Suprapubic skin (tissue), 4 donors: ENCODE data around the gene CKM. TPM values are rescaled to one million over a fixed set of nuclear protein-coding genes. Genes with fewer than 3 reads are reported as not detected.

Experiments used
- DNase-seq, 2 donors: peaks; one replicate each; pipeline ENCODE4 v3.0.0-alpha.2; 2019; ENCODE audit warnings: low spot score in 2 of 2
- H3K27ac ChIP-seq: fragments of 200-600 bp; sonication (generic); one replicate; pipeline ENCODE4 v1.5.1; 2019
- H3K27me3 ChIP-seq: fragments of 200-600 bp; sonication (generic); one replicate; pipeline ENCODE4 v1.5.1; 2019
- H3K36me3 ChIP-seq: fragments of 200-600 bp; sonication (generic); one replicate; pipeline ENCODE4 v1.5.1; 2019
- H3K4me1 ChIP-seq: fragments of 200-600 bp; sonication (generic); one replicate; pipeline ENCODE4 v1.5.1; 2019
- H3K4me3 ChIP-seq: fragments of 200-600 bp; sonication (generic); one replicate; pipeline ENCODE4 v1.5.1; 2019; ENCODE audit warnings: mild to moderate bottlenecking
- H3K9me3 ChIP-seq: fragments of 200-600 bp; sonication (generic); one replicate; pipeline ENCODE4 v1.5.1; 2019
- CTCF ChIP-seq, 2 donors: fragments of 200-600 bp in 1 of 2; fragments of 450-650 bp in 1 of 2; sonication (generic) in 1 of 2; IDR thresholded peaks; one replicate each; pipeline ENCODE4 v1.5.1; 2016 to 2019; ENCODE audit warnings: antibody characterized with exemption in 2 of 2, mild to moderate bottlenecking in 1 of 2, moderate library complexity in 1 of 2
- EP300 ChIP-seq: sonication (generic); formaldehyde crosslinking; IDR thresholded peaks from one replicate; pipeline ENCODE4 v1.6.1; 2017; ENCODE audit warnings: antibody characterized with exemption
- POLR2A ChIP-seq, 2 donors: fragments of 450-650 bp; IDR thresholded peaks; one replicate each; pipeline ENCODE4 v1.6.1; 2017; ENCODE audit warnings: antibody characterized with exemption in 2 of 2, mild to moderate bottlenecking in 2 of 2, moderate library complexity in 2 of 2
- POLR2AphosphoS5 ChIP-seq, 3 donors: sonication (generic); formaldehyde crosslinking; IDR thresholded peaks; one replicate each; pipeline ENCODE4 v1.6.1; 2017; ENCODE audit warnings: antibody characterized with exemption in 3 of 3
- WGBS: methylation state at CpG from one replicate; pipeline ENCODE4 v1.1.5; 2018; 5-methylcytosine and 5-hydroxymethylcytosine counted together
- total RNA-seq, 4 donors: library from RNA; depleted of rRNA; stranded (reverse); fragments of >200 nt; gene quantifications; one replicate each; pipeline ENCODE4 v1.1.0, GENCODE V29; 2016

The CKM gene
- total RNA-seq, 4 donors from 2014 or later = not detected

- no peaks in the 10 kb centered on the region for H3K27me3 ChIP-seq
- no peak for DNase-seq
- no peak overlapping the region for H3K27ac ChIP-seq
- no peak for TF ChIP-seq CTCF (IDR thresholded peaks at IDR 0.05)
- no peak for TF ChIP-seq POLR2AphosphoS5 (IDR thresholded peaks at IDR 0.05)
- TF ChIP-seq POLR2A (IDR thresholded peaks at IDR 0.05) = no peak
- TF ChIP-seq EP300 = no peak
- WGBS = 96% methylated on average over 8 of the region's 20 CpGs
- no peaks in the 10 kb centered on the region for H3K9me3 ChIP-seq
- H3K4me1 ChIP-seq = no peaks in the 10 kb centered on the region
- H3K36me3 ChIP-seq = peaks cover 70% of the 10 kb centered on the region
- H3K4me3 ChIP-seq = no peak overlapping the region
Observed at GRCh38 chr19:45352914-45353796, 30.5 kb upstream of the CKM start.

DNA sequence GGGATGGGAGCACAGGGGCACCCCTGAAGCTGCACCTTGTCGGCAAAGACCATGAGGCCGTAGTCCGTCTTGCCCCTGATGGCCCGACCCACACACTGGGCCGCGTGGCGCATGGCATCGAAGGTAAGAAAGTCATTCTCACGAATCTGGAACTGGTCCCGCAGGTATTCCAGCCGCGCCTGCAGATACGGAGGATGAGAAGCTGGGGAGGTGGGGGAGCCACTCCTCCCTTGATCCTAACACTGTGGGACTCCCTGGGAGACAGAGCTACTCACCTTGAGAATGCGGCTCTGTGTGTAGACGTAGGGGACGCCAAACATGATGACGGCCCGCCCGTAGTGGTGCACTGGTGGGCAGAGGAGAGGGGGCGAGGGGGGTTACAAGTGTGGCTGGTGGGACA is 29.8 kb upstream of the CKM start:
- TF ChIP-seq POLR2AphosphoS5 (IDR thresholded peaks at IDR 0.05) (no peak), CTCF (IDR thresholded peaks at IDR 0.05) (no peak), POLR2A (IDR thresholded peaks at IDR 0.05) (no peak), EP300 (no peak)
- no peak for DNase-seq
- Histone ChIP-seq H3K4me1 (no peaks in the 10 kb centered on the region), H3K27me3 (peaks cover 4% of the 10 kb centered on the region), H3K36me3 (peaks cover 77% of the 10 kb centered on the region), H3K9me3 (no peaks in the 10 kb centered on the region), H3K4me3 (no peak overlapping the region), H3K27ac (no peak overlapping the region)
- WGBS = 86% methylated on average over 16 of the region's 20 CpGs

DNA sequence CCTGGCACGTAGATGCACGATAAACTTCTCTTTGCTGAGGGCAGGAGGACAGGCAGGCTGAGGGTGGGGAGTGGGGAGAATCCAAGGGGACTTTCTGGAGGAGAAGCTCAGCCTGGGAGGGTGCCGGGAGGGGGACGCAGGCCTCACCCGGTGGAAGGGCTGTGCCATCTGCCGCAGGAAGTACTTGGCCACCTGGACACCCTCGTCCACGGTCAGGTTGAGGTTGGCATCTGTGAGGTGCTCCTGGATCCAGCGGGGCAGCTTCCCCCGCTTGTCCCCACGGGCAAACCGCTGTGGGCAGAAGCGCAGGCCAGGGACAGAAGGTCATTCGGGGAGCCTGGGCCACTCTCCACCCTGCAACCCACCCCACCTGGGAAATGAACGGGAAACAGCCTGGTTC is 29.4 kb upstream of the CKM start:
- Histone ChIP-seq H3K4me3 (no peak overlapping the region), H3K27me3 (peaks cover 8% of the 10 kb centered on the region), H3K27ac (no peak overlapping the region), H3K4me1 (no peaks in the 10 kb centered on the region), H3K36me3 (peaks cover 76% of the 10 kb centered on the region), H3K9me3 (no peaks in the 10 kb centered on the region)
- no peak for DNase-seq
- TF ChIP-seq EP300 = no peak
- no peak for TF ChIP-seq POLR2AphosphoS5 (IDR thresholded peaks at IDR 0.05)
- no peak for TF ChIP-seq CTCF (IDR thresholded peaks at IDR 0.05)
- TF ChIP-seq POLR2A (IDR thresholded peaks at IDR 0.05) = no peak
- WGBS = 88% methylated on average over 10 of the region's 15 CpGs

DNA sequence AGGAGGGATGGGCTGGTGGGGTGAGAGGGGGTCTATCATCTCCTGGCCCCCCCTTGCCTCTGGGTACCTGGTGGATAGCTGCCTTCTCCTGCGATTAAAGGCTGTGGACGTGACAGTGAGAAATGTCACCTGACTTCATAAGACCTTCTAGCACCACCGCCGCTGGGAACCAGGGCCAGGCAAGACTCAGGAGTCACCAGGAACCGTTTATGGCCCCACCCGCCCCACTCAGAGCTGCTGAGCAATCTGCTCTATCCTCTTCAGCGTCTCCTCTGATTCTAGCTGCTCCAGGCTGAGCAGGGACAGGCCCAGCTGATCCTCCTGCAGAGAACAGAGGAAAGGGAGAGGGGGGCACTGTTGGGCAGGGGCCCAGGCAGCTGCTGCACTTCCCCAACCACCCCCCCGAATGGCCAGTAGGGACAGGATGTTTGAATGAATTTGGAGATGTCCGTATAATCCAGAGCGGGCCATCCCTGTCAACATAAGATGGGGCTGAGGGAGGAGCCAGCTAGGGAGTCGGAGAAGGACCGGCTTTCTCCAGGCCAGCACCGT is 28.8 kb upstream of the CKM start:
- Histone ChIP-seq H3K4me1 (no peaks in the 10 kb centered on the region), H3K9me3 (no peaks in the 10 kb centered on the region), H3K4me3 (no peak overlapping the region), H3K36me3 (peaks cover 73% of the 10 kb centered on the region), H3K27me3 (peaks cover 13% of the 10 kb centered on the region), H3K27ac (no peak overlapping the region)
- no peak for TF ChIP-seq POLR2AphosphoS5 (IDR thresholded peaks at IDR 0.05)
- no peak for TF ChIP-seq CTCF (IDR thresholded peaks at IDR 0.05)
- no peak for TF ChIP-seq POLR2A (IDR thresholded peaks at IDR 0.05)
- no peak for TF ChIP-seq EP300
- DNase-seq = no peak
- 75% methylated on average over 8 of the region's 13 CpGs for WGBS

GRCh38 chr19:45350477-45351058 is 27.9 kb upstream of the CKM start:
- TF ChIP-seq POLR2AphosphoS5 (IDR thresholded peaks at IDR 0.05) = no peak
- no peak for TF ChIP-seq CTCF (IDR thresholded peaks at IDR 0.05)
- no peak for TF ChIP-seq POLR2A (IDR thresholded peaks at IDR 0.05)
- no peak for TF ChIP-seq EP300
- no peak for DNase-seq
- WGBS = 87% methylated on average over 4 of the region's 17 CpGs
- Histone ChIP-seq H3K9me3 (no peaks in the 10 kb centered on the region), H3K36me3 (peaks cover 67% of the 10 kb centered on the region), H3K4me1 (peaks cover 7% of the 10 kb centered on the region), H3K27me3 (peaks cover 20% of the 10 kb centered on the region), H3K4me3 (no peak overlapping the region), H3K27ac (no peak overlapping the region)
